ENCODE data around the gene ZNF574.

GRCh38 chr19:42079276-42079669 lies 3.3 kb downstream of the ZNF574 start:
- TF ChIP-seq CTCF (IDR thresholded peaks at IDR 0.05) (no peak), TCF7L2 (IDR thresholded peaks at IDR 0.05; ENCODE audit: low read depth, low read length) (no peak), POLR2AphosphoS5 (IDR thresholded peaks at IDR 0.05; ENCODE audit: low read depth, low read length) (no peak), REST (IDR thresholded peaks at IDR 0.05; ENCODE audit: insufficient read depth in 1 of 2, low read depth in 2 of 2, low read length in 1 of 2) (no peak), SIN3A (IDR thresholded peaks at IDR 0.05; ENCODE audit: borderline replicate concordance, insufficient read depth, low read depth, low read length) (no peak)
